SK-N-SH (cell line): ENCODE measurements around the gene OTOP2. TPM values are rescaled to one million over a fixed set of nuclear protein-coding genes. Genes with fewer than 3 reads are reported as not detected.

ENCODE experiments used
- CTCF ChIA-PET: fragments of 300-600, 350-600 bp; formaldehyde crosslinking; extraction: SDS; loops from one replicate; lab custom pipeline; 2021; lab: Yijun Ruan, JAX
- POLR2A ChIA-PET: fragments of 350-600 bp; sonication (Branson Sonifier 250); formaldehyde crosslinking; extraction: SDS; loops from one replicate; lab custom pipeline; 2020; ENCODE audit warnings: antibody characterized with exemption, inconsistent platforms; lab: Yijun Ruan, JAX
- DNase-seq: peaks from one replicate; pipeline ENCODE4 v3.0.0; 2012
- H2AFZ ChIP-seq: fragments of 200-600 bp; sonication (generic); 2 replicates; pipeline ENCODE4 v1.8.1; 2016; ENCODE audit warnings: antibody characterized with exemption, mild to moderate bottlenecking, low read depth
- H3F3A ChIP-seq: fragments of 200-600 bp; sonication (generic); replicated peaks from 2 replicates; pipeline ENCODE3; 2016; ENCODE audit warnings: antibody characterized with exemption, mild to moderate bottlenecking; ENCODE audit not compliant: insufficient read depth
- H3K27ac ChIP-seq, 2 experiments: fragments of 200-500 bp in 1 of 2; fragments of 200-600 bp in 1 of 2; sonication (Bioruptor generic) in 1 of 2; sonication (generic), shearing (Covaris generic) in 1 of 2; 2 replicates each; pipeline versions ENCODE4 v1.5.1 to v1.6.1; 2014 to 2016; ENCODE audit warnings: low read depth in 2 of 2, inconsistent platforms in 1 of 2, low read length in 1 of 2, mild to moderate bottlenecking in 1 of 2, mixed read lengths in 1 of 2
- H3K27me3 ChIP-seq: fragments of 200-600 bp; sonication (generic), shearing (Covaris generic); 2 replicates; pipeline ENCODE4 v1.6.1; 2016; ENCODE audit warnings: mixed run types; ENCODE audit not compliant: insufficient read depth
- H3K36me3 ChIP-seq, 2 experiments: fragments of 200-500 bp in 1 of 2; fragments of 200-600 bp in 1 of 2; sonication (Bioruptor generic) in 1 of 2; sonication (generic) in 1 of 2; replicated peaks in 1 of 2; 2 replicates each; pipeline versions ENCODE3 to v1.5.1; 2014 to 2016; ENCODE audit warnings: low read length in 1 of 2, mild to moderate bottlenecking in 1 of 2; ENCODE audit not compliant: insufficient read depth in 2 of 2, control insufficient read depth in 1 of 2
- H3K4me1 ChIP-seq, 2 experiments: fragments of 200-500 bp in 1 of 2; fragments of 200-600 bp in 1 of 2; sonication (Bioruptor generic) in 1 of 2; sonication (generic), shearing (Covaris generic) in 1 of 2; 2 replicates each; pipeline versions ENCODE4 v1.5.1 to v1.6.1; 2014 to 2016; ENCODE audit warnings: low read depth in 1 of 2, low read length in 1 of 2, mixed run types in 1 of 2; ENCODE audit not compliant: insufficient read depth in 2 of 2, control insufficient read depth in 1 of 2
- H3K4me2 ChIP-seq: fragments of 200-600 bp; sonication (generic), shearing (Covaris generic); 2 replicates; pipeline ENCODE4 v1.6.1; 2017; ENCODE audit warnings: mixed run types
- H3K4me3 ChIP-seq, 2 experiments: fragments of 200-500 bp in 1 of 2; fragments of 200-600 bp in 1 of 2; sonication (Bioruptor generic) in 1 of 2; sonication (generic), shearing (Covaris generic) in 1 of 2; 2 replicates each; pipeline versions ENCODE4 v1.5.1 to v1.8.1; 2014 to 2016; ENCODE audit warnings: low read depth in 2 of 2, inconsistent platforms in 1 of 2, low read length in 1 of 2, mild to moderate bottlenecking in 1 of 2, mixed read lengths in 1 of 2, moderate library complexity in 1 of 2
- H3K79me2 ChIP-seq: fragments of 200-600 bp; sonication (generic); 2 replicates; pipeline ENCODE4 v1.8.1; 2017; ENCODE audit warnings: mild to moderate bottlenecking; ENCODE audit not compliant: insufficient read depth
- H3K9ac ChIP-seq: fragments of 200-600 bp; sonication (generic); 2 replicates; pipeline ENCODE4 v1.6.1; 2017; ENCODE audit warnings: mixed run types
- H3K9me2 ChIP-seq: fragments of 200-600 bp; sonication (generic); 2 replicates; pipeline ENCODE4 v1.6.1; 2017; ENCODE audit warnings: mixed run types
- H3K9me3 ChIP-seq: fragments of 200-600 bp; sonication (generic); 2 replicates; pipeline ENCODE4 v1.6.1; 2017; ENCODE audit warnings: mixed run types, mild to moderate bottlenecking, moderate library complexity
- H4K20me1 ChIP-seq: fragments of 200-600 bp; sonication (generic); 2 replicates; pipeline ENCODE4 v1.6.1; 2017; ENCODE audit warnings: mild to moderate bottlenecking, mixed run types; ENCODE audit not compliant: insufficient read depth
- CHD2 ChIP-seq: fragments of 150-350 bp; IDR thresholded peaks from 2 replicates; pipeline ENCODE4 v1.6.1; 2018; ENCODE audit warnings: low read length; ENCODE audit not compliant: partially characterized antibody
- CTCF ChIP-seq: fragments of 200-600 bp; sonication (generic); IDR thresholded peaks from 2 replicates; pipeline ENCODE4 v1.6.1; 2017; ENCODE audit warnings: antibody characterized with exemption, mild to moderate bottlenecking, moderate library complexity
- ELF1 ChIP-seq: IDR thresholded peaks from 2 replicates; pipeline ENCODE4 v1.4.0; 2012
- EP300 ChIP-seq, 2 experiments: IDR thresholded peaks; 2 replicates each; pipeline versions ENCODE4 v1.4.0 to v1.6.1; 2012; ENCODE audit warnings: borderline replicate concordance in 1 of 2, low read depth in 1 of 2, low read length in 1 of 2
- GABPA ChIP-seq: IDR thresholded peaks from 2 replicates; pipeline ENCODE4 v1.4.0; 2012; ENCODE audit warnings: low read depth, mild to moderate bottlenecking
- JUND ChIP-seq: IDR thresholded peaks from 2 replicates; pipeline ENCODE4 v1.4.0; 2012
- MAX ChIP-seq: IDR thresholded peaks from 2 replicates; pipeline ENCODE4 v1.4.0; 2012; ENCODE audit warnings: low read depth
- POLR2AphosphoS5 ChIP-seq: IDR thresholded peaks from 2 replicates; pipeline ENCODE4 v1.6.1; 2012; ENCODE audit warnings: low read depth, low read length
- RAD21 ChIP-seq: IDR thresholded peaks from 2 replicates; pipeline ENCODE4 v1.6.1; 2012; ENCODE audit warnings: mild to moderate bottlenecking, low read length
- RCOR1 ChIP-seq: fragments of 150-350 bp; IDR thresholded peaks from 2 replicates; pipeline ENCODE4 v1.6.1; 2017; ENCODE audit warnings: antibody characterized with exemption, low read length
- REST ChIP-seq: IDR thresholded peaks from 2 replicates; pipeline ENCODE4 v1.6.1; 2012; ENCODE audit warnings: mild to moderate bottlenecking, low read depth, low read length, moderate library complexity
- RFX5 ChIP-seq: IDR thresholded peaks from 2 replicates; pipeline ENCODE4 v1.6.1; 2012; ENCODE audit warnings: mild to moderate bottlenecking, improper control_type of control experiment, low read length
- TCF12 ChIP-seq: IDR thresholded peaks from 2 replicates; pipeline ENCODE4 v1.4.0; 2012
- YY1 ChIP-seq: IDR thresholded peaks from 2 replicates; pipeline ENCODE4 v1.4.0; 2012; ENCODE audit warnings: low read depth, mild to moderate bottlenecking
- WGBS: methylation state at CpG from one replicate; pipeline ENCODE4 v1.1.6; 2017; ENCODE audit warnings: low lambda C conversion rate; 5-methylcytosine and 5-hydroxymethylcytosine counted together
- polyA plus RNA-seq, 3 experiments: library from polyadenylated mRNA; depleted of rRNA; stranded (reverse); fragments of >200 nt; gene quantifications; 2 replicates each; pipeline ENCODE4 v1.2.3, GENCODE V29; 2012
- TF ChIP-seq, protein P1 (sequence below): fragments of 150-350 bp; IDR thresholded peaks from 2 replicates; pipeline ENCODE4 v1.6.1; 2016; ENCODE audit warnings: mild to moderate bottlenecking, low read depth, low read length
- TF ChIP-seq, protein P2 (sequence below): IDR thresholded peaks from 2 replicates; pipeline ENCODE4; 2012

The OTOP2 gene
- polyA plus RNA-seq, 1 of the 3 experiments (the other 2 are of a cell fraction): not detected

- DNase-seq: peak; percentile 72
- no peak overlapping the region for H3K27ac ChIP-seq
- H2AFZ ChIP-seq: no peak overlapping the region
- H3K36me3 ChIP-seq: no peaks in the 10 kb centered on the region
- peaks cover 77% of the 10 kb centered on the region for H3K27me3 ChIP-seq
- WGBS: 77% methylated on average over 19 of the region's 20 CpGs
- POLR2A ChIA-PET: no interaction called here
- no peak overlapping the region for H3K9ac ChIP-seq
- H3K79me2 ChIP-seq: no peaks in the 10 kb centered on the region
- no peak overlapping the region for H3K4me2 ChIP-seq
- H3K4me3 ChIP-seq: no peak overlapping the region
- CTCF ChIA-PET: interaction anchor here (0.6 to 1.6 kb wide), 8 partner anchors 11 to 116 kb away, joined by 3 to 5 read pairs (median 3); partner anchors contain the start of genes OTOP2 and USH1G
- H3K9me3 ChIP-seq: no peaks in the 10 kb centered on the region
- H3K4me1 ChIP-seq: peaks cover 0 to 6% of the 10 kb centered on the region in 2 experiments; a peak in 1 of 4 replicates
- no peaks in the 10 kb centered on the region for H4K20me1 ChIP-seq
- TF ChIP-seq GABPA (no peak), CTCF (peak; percentile 23; the same call in 1 of the 2 replicates)
- TF ChIP-seq, all 33 proteins: peak for 1
- no peaks in the 10 kb centered on the region for H3F3A ChIP-seq
- H3K9me2 ChIP-seq: no peaks in the 10 kb centered on the region
Observed at GRCh38 chr17:74892013-74892841, 31.8 kb upstream of the OTOP2 start.

DNA sequence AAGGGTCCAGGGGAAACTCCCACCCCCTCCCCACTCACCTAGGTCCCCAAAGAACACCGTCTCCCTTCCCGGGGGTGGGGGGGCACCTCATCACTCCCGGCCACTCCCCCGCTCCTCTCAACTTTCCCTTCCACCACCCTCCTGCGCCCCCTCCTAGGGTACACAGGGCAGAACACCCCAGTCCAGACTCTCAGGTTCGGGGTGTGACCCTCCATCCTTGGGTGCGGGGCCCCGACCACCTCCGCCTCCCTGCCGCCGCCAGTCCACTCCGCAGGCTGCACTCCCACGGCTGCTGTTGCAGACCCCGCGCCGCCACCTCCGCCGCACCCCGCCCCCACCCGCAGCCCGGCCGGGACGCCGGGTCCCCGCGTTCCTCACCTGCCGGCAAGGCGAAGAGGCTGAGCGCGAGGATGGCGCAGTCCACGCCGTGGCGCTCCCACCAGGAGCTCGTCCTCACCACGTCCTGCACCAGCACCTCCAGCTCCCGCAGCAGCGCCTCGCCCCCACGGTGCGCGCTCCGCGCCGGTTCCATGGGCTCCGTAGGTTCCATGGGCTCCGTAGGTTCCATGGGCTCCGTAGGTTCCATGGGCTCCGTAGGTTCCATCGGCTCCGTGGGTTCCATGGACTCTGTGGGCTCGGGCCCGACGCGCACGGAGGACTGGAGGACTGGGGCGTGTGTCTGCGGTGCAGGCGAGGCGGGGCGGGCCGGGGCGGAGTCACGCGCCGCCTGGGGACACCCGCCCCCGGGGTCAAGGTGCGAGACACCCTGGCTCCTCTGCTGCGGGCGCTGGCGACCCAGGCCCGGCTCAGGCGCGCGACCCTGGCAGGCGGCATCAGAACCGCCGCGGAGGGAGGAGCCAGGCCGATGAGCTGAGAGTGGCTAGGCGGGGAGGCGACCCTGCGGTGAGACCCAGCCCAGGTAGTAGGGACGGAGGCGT is 30.8 kb upstream of the OTOP2 start, which contains the start of gene FADS6:
Gene FADS6 (minus strand): TSS at position 660 of the 938 bp plus-strand sequence. CDS start 38 bp downstream, at position 622.
- TF ChIP-seq REST: no peak
- TF ChIP-seq JUND: no peak
- TF ChIP-seq, protein P1, sequence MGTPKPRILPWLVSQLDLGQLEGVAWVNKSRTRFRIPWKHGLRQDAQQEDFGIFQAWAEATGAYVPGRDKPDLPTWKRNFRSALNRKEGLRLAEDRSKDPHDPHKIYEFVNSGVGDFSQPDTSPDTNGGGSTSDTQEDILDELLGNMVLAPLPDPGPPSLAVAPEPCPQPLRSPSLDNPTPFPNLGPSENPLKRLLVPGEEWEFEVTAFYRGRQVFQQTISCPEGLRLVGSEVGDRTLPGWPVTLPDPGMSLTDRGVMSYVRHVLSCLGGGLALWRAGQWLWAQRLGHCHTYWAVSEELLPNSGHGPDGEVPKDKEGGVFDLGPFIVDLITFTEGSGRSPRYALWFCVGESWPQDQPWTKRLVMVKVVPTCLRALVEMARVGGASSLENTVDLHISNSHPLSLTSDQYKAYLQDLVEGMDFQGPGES: no peak
- TF ChIP-seq TCF12: no peak
- no peak for TF ChIP-seq ELF1
- TF ChIP-seq RCOR1: no peak
- TF ChIP-seq RFX5: no peak
- no peak for TF ChIP-seq GABPA
- no peak for TF ChIP-seq RAD21
- no peak for TF ChIP-seq EP300 (IDR thresholded peaks at IDR 0.05; ENCODE audit: borderline replicate concordance in 1 of 2, low read depth in 1 of 2, low read length in 1 of 2)
- no peak for TF ChIP-seq POLR2AphosphoS5
- TF ChIP-seq MAX: no peak
- no peak for TF ChIP-seq CHD2
- no peak for TF ChIP-seq YY1
- TF ChIP-seq, protein P2, sequence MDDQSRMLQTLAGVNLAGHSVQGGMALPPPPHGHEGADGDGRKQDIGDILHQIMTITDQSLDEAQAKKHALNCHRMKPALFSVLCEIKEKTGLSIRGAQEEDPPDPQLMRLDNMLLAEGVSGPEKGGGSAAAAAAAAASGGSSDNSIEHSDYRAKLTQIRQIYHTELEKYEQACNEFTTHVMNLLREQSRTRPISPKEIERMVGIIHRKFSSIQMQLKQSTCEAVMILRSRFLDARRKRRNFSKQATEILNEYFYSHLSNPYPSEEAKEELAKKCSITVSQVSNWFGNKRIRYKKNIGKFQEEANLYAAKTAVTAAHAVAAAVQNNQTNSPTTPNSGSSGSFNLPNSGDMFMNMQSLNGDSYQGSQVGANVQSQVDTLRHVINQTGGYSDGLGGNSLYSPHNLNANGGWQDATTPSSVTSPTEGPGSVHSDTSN: no peak
- no peak within 1 kb of the TSS for H3K9ac ChIP-seq
- H3K36me3 ChIP-seq: no peaks in the 10 kb centered on the region
- DNase-seq: peak; percentile 81
- H4K20me1 ChIP-seq: no peaks in the 10 kb centered on the region
- no peaks in the 10 kb centered on the region for H3K9me2 ChIP-seq
- ChIA-PET POLR2A (interaction anchor here (0.6 to 1.7 kb wide), 2 partner anchors 11 to 20 kb away, joined by 3 to 7 read pairs; partner anchors contain the start of gene FDXR), CTCF (interaction anchor here (0.8 to 3.5 kb wide), 6 partner anchors 30 to 155 kb away, joined by 3 to 18 read pairs (median 6); partner anchors contain the start of genes OTOP2 and USH1G)
- peak within 1 kb of the TSS; percentile 73 for H3K4me2 ChIP-seq
- no peaks in the 10 kb centered on the region for H3F3A ChIP-seq
- no peaks in the 10 kb centered on the region for H3K79me2 ChIP-seq
- H3K27me3 ChIP-seq: peaks cover 77% of the 10 kb centered on the region
- peak within 1 kb of the TSS; percentile 18 to 43; a peak in 3 of 4 replicates for H3K4me3 ChIP-seq
- H3K27ac ChIP-seq: no peak within 1 kb of the TSS
- WGBS: 14% methylated on average over 30 of the region's 86 CpGs
- H2AFZ ChIP-seq: peak within 1 kb of the TSS; percentile 62; the same call in 1 of the 2 replicates
- no peaks in the 10 kb centered on the region for H3K9me3 ChIP-seq
- peaks cover 0 to 6% of the 10 kb centered on the region in 2 experiments; a peak in 1 of 4 replicates for H3K4me1 ChIP-seq
